GM23248 (cell line): ENCODE measurements around the gene PTX4.

Experiments used
- EZH2 ChIP-seq: fragments of 200-600 bp; sonication (generic); IDR thresholded peaks from 2 replicates; pipeline ENCODE4 v1.6.1; 2018; ENCODE audit warnings: antibody characterized with exemption, mild to moderate bottlenecking; ENCODE audit not compliant: insufficient read depth, poor library complexity, severe bottlenecking
- EZH2phosphoT487 ChIP-seq: fragments of 200-600 bp; sonication (generic); IDR thresholded peaks from 2 replicates; pipeline ENCODE4 v1.6.1; 2018; ENCODE audit warnings: antibody characterized with exemption, moderate library complexity, mild to moderate bottlenecking, low read depth; ENCODE audit not compliant: insufficient read depth

- TF ChIP-seq EZH2phosphoT487 (no peak), EZH2 (no peak)
These were observed 17.1 kb downstream of the PTX4 start for GRCh38 chr16:1471569-1472194.
